Calu3 (cell line): ENCODE measurements around the gene TBK1. TPM values are rescaled to one million over a fixed set of nuclear protein-coding genes. Genes with fewer than 3 reads are reported as not detected.

Experiments used
- BruUV-seq: library from RNA; stranded (reverse); fragments of 400-500 nt; replicated peaks from 2 replicates; lab custom pipeline; 2021; lab: Mats Ljungman, UMichigan
- CTCF ChIA-PET: fragments of 300-600 bp; sonication (Branson Sonifier 250); formaldehyde crosslinking; loops from one replicate; lab custom pipeline; 2022; ENCODE audit warnings: antibody characterized with exemption; lab: Charles Lee
- DNase-seq: peaks from one replicate; pipeline ENCODE4 v3.0.0; 2022
- H3K27ac Mint-ChIP-seq: one replicate; pipeline ENCODE4 v1.8.0; 2022; ENCODE audit warnings: mixed read lengths; ENCODE audit not compliant: unreplicated experiment
- H3K27me3 Mint-ChIP-seq: one replicate; pipeline ENCODE4 v1.8.0; 2022; ENCODE audit warnings: mixed read lengths; ENCODE audit not compliant: unreplicated experiment
- H3K36me3 Mint-ChIP-seq: one replicate; pipeline ENCODE4 v1.8.0; 2022; ENCODE audit warnings: mild to moderate bottlenecking, moderate library complexity, mixed read lengths; ENCODE audit not compliant: insufficient read depth, unreplicated experiment
- H3K4me1 Mint-ChIP-seq: one replicate; pipeline ENCODE4 v1.8.0; 2022; ENCODE audit warnings: mild to moderate bottlenecking, low read depth, mixed read lengths; ENCODE audit not compliant: unreplicated experiment
- H3K4me3 Mint-ChIP-seq: one replicate; pipeline ENCODE4 v1.8.0; 2022; ENCODE audit warnings: mild to moderate bottlenecking, low read depth, moderate library complexity, mixed read lengths; ENCODE audit not compliant: unreplicated experiment
- H3K9me3 Mint-ChIP-seq: one replicate; pipeline ENCODE4 v1.8.0; 2022; ENCODE audit warnings: low read depth, mixed read lengths; ENCODE audit not compliant: unreplicated experiment
- intact Hi-C: fragments of 100-400 bp; cut with micrococcal nuclease; formaldehyde crosslinking; loops from one replicate; pipeline ENCODE4 v1.10.0; 2022; ENCODE audit not compliant: unreplicated experiment
- total RNA-seq: library from RNA; stranded (reverse); gene quantifications from 2 replicates; pipeline ENCODE4 v1.2.3, GENCODE V29; 2022
- TF ChIP-seq, protein P1 (sequence below): fragments of 200-600 bp; IDR thresholded peaks from one replicate; pipeline ENCODE4 v1.8.0; 2022; ENCODE audit warnings: antibody characterized with exemption; ENCODE audit not compliant: unreplicated experiment

The TBK1 gene
- total RNA-seq, 1 experiment from 2014 or later: 40.4 TPM

DNA sequence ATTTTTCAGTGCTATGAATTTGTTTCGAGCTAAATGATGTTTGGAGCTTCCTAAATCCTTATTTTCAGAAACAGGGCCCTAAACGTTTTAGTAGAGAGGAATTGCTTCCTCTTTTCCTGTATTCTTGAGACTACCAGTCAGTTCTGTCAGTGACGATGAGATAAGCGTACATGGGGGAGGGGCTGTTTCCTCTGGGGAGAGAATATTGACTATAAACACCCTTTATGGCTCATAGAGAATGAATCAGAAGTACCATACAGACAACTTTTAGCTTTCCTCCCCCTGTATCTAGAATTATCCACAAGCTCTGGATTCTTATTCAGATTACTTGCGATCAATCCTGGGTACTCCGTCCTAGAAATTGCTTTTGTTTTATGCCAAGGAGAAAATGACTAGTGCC, 5.1 kb downstream of the TBK1 start:
- DNase-seq: no peak
- intact Hi-C loops: no loop called here
- Mint-ChIP-seq H3K4me1 (peaks cover 43% of the 10 kb centered on the region), H3K9me3 (no peaks in the 10 kb centered on the region), H3K27ac (no peak overlapping the region), H3K27me3 (no peaks in the 10 kb centered on the region), H3K4me3 (no peak overlapping the region), H3K36me3 (peaks cover 62% of the 10 kb centered on the region)
- CTCF ChIA-PET: interaction anchor here (0.7 kb wide), 2 partner anchors 88 to 415 kb away, joined by 4 read pairs; no protein-coding TSS in a partner anchor
- no TSS peak for BruUV-seq
- TF ChIP-seq, protein P1, sequence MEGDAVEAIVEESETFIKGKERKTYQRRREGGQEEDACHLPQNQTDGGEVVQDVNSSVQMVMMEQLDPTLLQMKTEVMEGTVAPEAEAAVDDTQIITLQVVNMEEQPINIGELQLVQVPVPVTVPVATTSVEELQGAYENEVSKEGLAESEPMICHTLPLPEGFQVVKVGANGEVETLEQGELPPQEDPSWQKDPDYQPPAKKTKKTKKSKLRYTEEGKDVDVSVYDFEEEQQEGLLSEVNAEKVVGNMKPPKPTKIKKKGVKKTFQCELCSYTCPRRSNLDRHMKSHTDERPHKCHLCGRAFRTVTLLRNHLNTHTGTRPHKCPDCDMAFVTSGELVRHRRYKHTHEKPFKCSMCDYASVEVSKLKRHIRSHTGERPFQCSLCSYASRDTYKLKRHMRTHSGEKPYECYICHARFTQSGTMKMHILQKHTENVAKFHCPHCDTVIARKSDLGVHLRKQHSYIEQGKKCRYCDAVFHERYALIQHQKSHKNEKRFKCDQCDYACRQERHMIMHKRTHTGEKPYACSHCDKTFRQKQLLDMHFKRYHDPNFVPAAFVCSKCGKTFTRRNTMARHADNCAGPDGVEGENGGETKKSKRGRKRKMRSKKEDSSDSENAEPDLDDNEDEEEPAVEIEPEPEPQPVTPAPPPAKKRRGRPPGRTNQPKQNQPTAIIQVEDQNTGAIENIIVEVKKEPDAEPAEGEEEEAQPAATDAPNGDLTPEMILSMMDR: no peak

DNA sequence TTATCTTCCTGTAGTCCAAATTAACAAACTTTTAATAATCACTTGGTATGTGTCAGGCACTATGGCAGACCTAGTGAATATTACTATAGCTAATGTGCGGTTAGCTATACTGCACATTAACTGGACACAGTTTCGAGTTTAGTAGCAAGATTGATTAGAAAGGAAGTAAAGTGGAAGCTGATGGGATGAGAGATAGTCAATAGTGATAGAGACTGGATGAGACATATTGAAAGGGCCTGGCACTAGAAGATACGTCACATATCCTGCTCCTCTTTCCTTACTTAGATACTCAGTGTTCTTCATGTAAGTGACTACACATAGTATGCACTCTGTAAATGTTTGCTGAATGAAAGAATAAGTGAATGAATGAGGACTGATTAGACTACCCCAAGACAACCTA, 5.5 kb downstream of the TBK1 start:
- H3K9me3 Mint-ChIP-seq: no peaks in the 10 kb centered on the region
- BruUV-seq: no TSS peak
- H3K36me3 Mint-ChIP-seq: peaks cover 59% of the 10 kb centered on the region

DNA sequence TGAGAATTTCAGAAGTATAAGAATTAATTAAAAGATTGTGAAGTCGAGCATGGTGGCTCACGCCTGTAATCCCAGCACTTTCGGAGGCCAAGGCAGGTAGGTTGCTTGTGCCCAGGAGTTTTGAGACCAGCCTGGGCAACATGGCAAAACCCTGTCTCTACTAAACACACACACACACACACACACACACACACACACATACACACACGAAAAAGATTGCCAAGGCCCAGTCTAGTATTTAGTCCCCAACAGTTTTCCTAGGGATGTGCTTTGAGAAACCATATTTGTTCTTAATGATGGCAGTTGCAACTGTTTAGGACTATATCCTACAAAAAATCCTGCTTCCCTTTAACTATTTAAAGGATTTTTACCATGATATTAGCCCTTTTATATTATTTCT, 6.0 kb downstream of the TBK1 start:
- intact Hi-C loops: no loop called here
- Mint-ChIP-seq H3K4me1 (peaks cover 41% of the 10 kb centered on the region), H3K27me3 (no peaks in the 10 kb centered on the region)

More for the DNA sequence above, 5.5 kb downstream of the TBK1 start:
- CTCF ChIA-PET: no interaction called here
- TF ChIP-seq, protein P1: no peak
- peaks cover 43% of the 10 kb centered on the region for H3K4me1 Mint-ChIP-seq
- H3K4me3 Mint-ChIP-seq: no peak overlapping the region
- DNase-seq: no peak
- H3K27ac Mint-ChIP-seq: no peak overlapping the region
- no peaks in the 10 kb centered on the region for H3K27me3 Mint-ChIP-seq
- intact Hi-C loops: no loop called here

DNA sequence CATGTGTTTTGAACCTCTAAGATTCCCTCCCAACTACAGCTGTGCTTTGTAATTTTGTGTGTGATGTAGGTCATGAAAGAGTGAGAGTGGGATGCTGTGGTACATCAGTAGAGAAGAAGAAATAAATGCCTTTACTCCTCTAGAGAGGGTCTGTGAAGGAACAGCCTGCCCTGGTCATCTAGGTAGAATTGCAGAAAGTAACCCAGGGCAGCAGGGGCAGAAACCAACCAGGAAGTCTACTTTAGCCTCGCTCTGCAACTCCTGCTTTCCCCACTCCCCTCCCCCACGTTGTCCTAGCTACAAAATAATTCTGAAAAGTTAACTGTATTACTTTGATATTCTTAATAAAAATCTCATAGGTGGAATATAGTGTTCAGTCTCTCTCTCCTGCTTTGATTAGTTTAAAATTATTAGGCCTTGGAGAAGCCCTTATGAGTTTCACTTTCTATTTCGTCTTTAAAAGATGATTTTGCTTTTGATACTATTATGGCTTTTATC, 7.5 kb downstream of the TBK1 start:
- CTCF ChIA-PET: no interaction called here
- no peaks in the 10 kb centered on the region for H3K9me3 Mint-ChIP-seq
- H3K4me1 Mint-ChIP-seq: peaks cover 34% of the 10 kb centered on the region
- DNase-seq: peak; percentile 34
- peak overlapping the region; percentile 56 for H3K4me3 Mint-ChIP-seq
- H3K36me3 Mint-ChIP-seq: peaks cover 62% of the 10 kb centered on the region
- peak overlapping the region; percentile 75 for H3K27ac Mint-ChIP-seq
- no peaks in the 10 kb centered on the region for H3K27me3 Mint-ChIP-seq
- TF ChIP-seq, protein P1: no peak
- no TSS peak for BruUV-seq
- intact Hi-C loops: no loop called here

More for the DNA sequence above, 6.0 kb downstream of the TBK1 start:
- Mint-ChIP-seq H3K36me3 (peaks cover 59% of the 10 kb centered on the region), H3K9me3 (no peaks in the 10 kb centered on the region), H3K27ac (no peak overlapping the region), H3K4me3 (no peak overlapping the region)
- TF ChIP-seq, protein P1: no peak
- no peak for DNase-seq
- BruUV-seq: no TSS peak
- CTCF ChIA-PET: no interaction called here
